Activated T-cell treated with anti-CD3 and anti-CD28 coated beads for 1 hour (primary cell): ENCODE measurements around the gene ZSCAN31.

ENCODE experiments used
- DNase-seq: peaks from one replicate; pipeline ENCODE4 v3.0.0-alpha.2; 2020; ENCODE audit warnings: low read depth

Gene ZSCAN31

DNA sequence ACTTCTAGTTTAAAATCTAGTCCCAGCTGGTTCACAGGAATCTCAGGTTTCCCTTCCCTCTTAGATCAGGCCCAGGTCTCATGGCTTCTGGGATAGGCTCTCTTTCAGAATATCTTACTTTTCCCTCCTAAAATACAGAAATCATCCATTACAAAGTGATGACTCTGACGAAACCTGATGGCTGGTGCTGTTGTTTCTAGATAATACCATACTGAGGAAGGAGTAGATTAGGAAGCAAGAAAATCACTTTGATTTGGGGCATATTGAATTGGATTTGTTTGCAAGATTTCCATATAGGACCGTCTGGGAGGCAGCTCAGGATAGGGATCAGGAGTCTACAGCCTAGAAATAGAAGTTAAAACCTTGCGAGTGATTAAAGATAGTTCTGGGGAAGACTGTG is 17.4 kb upstream of the ZSCAN31 start:
- DNase-seq = no peak

DNA sequence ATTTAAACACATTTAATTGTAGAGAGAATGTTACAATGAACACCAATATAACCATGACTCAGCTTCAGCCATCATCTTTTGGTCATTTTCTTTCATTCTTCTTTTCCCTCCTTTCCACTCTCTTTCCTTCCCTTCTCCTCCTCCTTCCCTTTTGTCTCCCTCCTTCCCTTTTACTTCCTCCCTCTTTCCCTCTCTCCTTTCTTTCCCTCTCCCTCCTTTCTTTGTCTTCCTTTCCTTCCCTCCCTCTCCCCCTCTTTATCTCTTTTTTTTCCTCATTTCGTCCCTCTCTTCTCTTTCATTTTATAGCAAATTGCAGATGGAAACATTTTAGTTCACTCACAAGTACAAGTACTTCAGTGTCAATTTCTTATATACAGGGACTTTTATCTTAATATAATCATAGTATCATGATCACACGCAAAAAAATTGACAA is 15.6 kb upstream of the ZSCAN31 start:
- DNase-seq = no peak

DNA sequence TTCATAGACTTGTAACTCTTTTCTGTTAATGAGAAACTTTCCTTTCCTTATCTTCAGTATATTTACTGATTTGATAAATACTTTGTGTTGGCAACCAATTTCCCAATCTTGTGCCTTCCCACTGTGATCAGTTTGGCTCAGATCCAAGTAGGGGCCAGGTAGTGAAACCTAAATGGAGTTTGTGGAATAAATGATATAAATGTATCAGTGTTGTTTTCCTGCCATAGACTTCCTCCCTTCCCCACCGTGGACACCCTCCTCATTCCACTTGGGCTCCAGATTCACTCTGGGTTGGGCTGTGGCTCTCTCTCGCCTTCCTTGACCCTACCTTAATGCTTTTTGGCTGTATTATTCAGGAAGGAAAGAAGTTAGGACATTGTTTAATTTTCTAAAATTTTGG is 15.1 kb upstream of the ZSCAN31 start:
- DNase-seq = no peak

DNA sequence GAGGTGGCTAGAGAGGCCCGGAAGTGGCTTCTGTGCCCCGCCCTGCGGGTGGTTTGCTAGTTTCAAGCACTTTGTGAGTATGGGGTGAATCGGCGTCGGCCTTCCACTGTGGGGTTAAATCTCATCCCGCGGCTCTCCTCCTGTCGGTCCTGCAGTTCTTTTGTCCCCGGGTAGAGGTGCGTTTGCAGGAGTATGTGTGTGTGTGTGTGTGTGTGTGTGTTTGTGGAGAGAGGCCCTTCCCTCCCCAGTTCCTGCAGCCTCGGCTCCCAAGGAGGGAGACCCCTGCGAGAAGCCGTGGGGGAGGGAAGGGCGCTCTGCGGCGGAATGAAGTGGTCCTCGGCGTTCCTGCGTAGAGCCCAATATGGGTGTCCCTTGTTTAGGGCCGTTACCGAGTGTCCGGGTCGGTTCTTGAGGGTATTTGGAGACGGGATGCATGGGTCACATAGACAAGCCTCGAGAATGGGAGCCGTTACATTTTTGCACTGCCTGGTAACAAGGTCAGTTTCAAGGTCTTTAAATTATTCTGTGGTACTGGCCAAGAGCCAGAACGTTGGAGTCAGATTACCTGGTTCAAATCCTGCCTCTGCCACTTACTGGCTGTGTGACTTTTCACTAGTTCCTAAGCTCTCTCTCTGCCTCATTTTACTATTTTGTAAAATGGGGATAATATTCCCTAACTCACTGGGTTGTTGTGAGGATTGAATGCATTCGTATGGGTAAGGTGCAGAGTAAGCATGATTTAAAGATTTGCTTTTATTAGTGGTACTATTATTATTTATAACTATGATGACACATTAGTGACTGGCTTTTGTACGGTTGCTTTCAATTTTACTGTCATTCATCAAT is 14.2 kb upstream of the ZSCAN31 start, which contains the start of gene ZKSCAN3:
Gene ZKSCAN3, plus strand, starts transcription at position 56 of the 846 bp plus-strand sequence. CDS start 9,640 bp downstream, outside the sequence.
- peak; percentile 69 for DNase-seq

DNA sequence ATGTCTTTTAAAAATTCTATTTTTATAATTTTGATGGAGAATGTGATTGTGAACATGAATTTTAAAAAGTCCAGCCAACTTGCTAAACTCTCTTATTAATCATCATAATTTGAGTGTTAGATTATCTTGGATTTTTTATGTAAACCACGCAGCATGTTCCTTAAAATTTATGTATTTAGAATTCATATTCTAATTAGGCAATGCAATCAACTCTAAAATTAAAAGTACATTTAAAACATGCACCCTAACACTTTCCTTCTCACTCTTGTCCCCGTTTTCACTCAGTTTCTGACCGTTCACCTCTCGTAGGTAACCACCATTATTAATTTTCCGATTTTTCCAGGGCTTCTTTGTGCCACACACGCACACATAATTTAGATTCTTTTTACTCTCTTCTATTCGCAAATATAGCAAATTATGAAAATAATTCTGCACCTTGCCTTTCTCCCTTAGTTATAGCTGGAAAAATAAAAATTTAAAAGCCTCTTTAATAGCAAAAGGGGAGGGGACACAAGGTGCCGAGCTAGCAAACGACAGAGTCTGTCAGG is 13.5 kb upstream of the ZSCAN31 start:
- no peak for DNase-seq

DNA sequence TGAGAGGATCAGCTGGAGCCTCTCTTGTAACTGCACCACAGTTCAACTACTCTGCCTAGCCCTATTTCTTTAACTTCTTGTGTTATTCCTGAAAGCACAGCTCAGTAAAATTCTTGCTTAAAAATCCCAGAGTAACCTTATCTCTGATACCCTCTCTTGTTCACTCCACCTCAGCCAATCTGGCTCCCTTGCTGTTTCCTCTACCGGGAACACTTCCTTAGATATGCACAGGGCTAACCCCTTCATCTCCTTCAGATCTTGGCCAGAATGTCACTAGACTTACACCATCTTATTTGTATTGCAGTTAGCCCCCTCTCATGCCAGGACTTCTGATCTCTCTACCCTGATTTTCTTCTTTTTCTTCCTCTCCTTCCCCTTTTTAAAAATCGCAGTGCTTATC is 11.2 kb upstream of the ZSCAN31 start:
- no peak for DNase-seq

DNA sequence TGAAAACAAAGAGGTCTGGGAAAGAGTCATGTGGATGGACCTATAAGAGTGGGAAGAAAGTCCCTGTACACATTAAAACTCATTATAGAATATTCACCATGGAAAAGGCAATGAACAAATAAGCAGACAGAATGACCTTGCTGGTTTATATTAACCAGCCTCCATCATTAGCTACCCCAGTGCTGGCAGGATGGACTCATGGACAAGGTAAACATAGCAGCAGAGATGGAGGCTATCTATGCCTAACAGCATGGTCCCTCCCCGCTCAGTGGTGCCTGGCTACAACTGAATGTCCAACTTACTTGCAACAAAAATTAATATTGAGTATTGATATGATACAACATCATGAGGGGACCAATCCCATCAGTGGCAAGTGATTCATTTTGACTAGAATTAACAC is 9.3 kb upstream of the ZSCAN31 start:
- no peak for DNase-seq

DNA sequence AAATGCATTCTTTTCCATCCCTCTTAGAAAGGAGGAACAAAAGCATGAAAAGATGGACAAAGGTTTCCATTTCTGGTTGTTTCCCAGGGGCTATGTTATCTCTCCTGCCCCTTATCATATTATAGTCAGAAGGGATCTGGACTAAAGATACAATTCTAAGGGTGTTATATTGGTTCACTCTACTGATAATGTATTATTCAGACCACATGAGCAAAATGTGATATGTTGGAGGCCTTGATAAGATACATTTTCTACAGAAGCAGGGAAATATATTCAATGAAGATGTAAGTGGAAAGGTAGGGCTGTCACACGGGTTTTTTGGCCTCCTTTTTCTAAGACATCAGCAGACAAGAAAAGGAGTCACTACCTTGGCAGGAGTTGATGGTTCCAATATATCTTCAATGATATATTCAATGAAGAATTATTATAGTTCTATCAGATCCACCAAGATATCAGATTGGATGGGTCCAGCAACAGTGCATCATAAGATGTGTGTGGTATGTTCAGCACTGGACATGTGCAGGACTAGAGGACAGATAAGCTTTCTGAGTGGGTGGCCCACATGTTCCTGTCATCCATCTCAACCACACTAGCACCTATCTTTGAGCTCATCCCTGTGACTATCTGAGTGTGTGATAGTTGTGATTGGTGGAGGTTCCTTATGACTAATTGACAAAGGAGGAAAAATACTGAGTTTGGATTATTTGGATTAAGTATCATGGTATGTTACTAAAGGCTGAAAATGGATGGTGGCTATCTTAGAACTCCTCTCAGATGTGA is 8.1 kb upstream of the ZSCAN31 start:
- no peak for DNase-seq

DNA sequence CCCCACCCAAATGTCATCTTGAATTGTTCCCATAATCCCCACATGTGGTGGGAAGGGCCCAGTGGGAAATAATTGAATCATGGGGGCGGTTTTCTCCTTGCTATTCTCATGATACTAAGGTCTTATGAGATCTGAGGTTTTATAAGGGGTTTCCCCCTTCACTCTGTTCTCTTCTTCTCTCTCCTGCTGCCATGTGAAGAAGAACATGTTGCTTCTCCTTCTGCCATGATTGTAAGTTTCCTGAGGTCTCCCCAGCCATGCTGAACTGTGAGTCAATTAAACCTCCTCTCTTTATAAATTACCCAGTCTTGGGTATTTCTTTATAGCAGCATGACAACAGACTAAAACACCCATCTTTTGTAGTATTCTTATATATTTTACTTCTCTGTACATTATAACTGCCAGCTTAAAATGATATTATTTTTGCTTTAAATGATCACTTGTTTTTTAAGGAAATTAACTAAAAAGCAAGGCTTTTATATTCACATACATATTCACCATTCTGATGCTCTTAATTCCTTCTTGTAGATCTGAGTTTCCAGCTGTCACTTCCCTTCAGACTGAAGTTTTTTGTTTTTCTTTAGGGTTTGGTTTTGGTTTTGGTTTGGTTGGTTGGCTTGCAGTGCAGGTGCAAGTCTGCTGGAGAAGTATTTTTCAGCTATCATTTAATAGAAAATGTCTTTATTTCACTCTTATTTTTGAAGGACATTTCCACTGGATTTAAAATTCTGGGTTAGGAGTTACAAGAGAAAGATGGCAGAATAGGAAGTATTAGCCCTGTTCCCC is 4.6 kb upstream of the ZSCAN31 start:
- DNase-seq = no peak

DNA sequence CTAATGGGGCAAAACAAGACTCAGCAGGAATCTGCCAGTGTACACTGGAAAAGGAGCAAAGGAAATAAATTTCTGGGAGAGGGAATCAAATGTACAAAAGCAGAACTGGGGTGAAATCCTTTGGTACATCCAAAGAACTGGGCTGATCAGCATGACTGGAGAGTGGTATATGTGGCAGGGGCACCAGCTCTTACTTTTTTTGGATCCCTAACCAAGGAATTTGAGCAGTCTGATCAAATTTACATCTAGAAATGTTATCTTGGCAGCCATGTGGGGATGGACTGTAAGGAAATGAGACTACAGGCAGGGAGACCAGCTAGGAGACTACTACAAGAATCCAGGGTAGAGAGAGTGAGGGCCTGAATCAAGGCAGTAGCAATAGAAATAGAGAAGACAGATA is 1.2 kb upstream of the ZSCAN31 start:
- no peak for DNase-seq

DNA sequence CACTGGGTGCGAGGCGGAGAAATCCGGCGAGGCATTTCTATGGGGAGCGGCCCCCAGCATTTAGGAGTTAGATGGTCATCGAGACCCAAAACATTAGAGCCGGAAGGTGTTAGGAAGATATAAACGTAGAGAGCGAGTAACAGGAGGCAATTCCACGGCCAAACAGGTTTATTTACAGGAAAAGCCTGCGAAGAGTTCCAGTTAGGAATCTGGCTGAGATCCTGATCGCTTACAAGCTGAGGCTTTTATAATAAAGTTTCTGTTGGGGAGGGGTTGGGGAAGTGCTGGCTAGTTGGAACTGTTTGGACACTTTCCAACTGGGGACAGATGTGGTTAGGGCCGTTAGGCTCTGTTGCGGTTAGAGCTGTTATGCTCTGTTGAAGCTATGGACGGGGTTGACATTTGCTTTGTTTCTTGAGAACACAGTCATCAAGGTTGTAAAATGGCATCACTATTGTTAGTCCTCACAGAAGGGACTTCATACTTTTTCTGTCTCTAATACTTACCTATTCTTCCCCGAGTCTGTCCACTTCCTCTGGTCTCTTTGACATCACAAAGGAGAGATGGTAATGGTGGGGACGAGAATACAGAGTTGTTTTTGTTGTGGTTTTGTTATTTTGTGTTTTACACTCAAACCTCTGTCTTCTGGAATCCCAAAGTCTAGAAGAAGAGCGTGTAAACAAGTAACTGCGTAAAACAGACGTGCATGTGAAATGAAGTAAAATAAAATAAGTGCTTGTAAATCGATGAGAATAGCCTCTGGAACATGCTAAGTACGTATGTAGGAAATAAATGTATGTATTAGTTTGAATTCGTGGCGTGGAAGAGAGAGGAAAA is 554 bp upstream of the ZSCAN31 start:
- peak; percentile 6 for DNase-seq

DNA sequence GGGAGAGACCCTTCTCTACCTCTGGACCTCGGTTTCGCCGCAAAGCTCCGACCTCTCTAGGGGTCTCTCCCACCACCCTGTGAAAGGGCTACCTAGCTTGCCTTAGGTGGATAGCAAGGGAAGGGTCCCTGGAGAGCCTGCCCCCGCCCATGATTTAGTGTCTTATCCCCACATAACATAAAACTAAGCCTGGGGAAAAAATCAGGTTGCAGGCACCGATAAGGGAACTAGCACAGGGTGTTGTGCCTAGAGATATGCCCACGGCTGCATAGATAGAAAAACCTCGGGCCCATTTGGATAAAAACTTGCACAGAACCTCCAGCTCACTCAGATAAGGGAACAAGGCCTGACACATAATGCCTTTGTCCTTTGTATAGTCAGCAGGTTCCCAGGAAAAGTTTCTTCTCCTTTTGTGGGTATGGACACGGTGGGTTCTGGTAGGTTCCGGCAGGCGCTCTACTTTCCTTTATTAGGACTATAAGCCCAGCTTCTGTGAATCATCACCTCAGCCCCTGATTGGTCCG is 846 bp downstream of the ZSCAN31 start:
- no peak for DNase-seq

DNA sequence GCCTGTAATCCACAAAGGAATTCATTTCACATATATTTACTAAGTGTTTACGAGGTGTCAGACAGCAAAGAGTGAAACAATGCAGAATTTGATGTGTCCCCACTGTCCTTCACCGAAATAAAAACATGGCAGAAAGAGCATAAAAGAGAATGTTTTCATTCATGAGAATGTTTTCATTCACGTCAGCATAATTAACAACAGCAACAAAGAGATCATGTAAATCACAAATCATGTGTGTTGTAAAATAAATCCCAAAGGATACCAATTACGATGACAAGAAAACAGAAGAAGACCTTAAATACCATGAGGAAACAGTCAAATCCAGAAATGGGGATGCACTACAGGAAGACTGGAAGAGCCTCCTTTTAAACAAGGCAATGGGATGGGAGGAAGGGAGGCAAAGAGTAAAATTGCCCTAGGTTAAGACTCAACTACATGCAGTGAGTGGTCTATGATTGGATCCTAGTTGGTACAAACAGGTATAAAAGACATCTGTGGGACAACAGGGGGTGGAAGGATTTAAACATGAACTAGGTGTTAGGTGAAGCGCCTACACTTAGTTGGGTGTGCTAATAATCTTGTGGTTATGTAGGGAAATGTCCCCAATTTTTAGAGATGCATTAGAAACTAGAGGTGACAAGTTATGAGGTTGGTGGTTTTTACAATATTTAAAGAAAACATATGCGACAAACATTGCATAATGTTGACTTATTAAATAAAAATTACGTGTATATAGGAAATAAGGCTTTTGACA is 1.5 kb downstream of the ZSCAN31 start:
- DNase-seq = no peak

DNA sequence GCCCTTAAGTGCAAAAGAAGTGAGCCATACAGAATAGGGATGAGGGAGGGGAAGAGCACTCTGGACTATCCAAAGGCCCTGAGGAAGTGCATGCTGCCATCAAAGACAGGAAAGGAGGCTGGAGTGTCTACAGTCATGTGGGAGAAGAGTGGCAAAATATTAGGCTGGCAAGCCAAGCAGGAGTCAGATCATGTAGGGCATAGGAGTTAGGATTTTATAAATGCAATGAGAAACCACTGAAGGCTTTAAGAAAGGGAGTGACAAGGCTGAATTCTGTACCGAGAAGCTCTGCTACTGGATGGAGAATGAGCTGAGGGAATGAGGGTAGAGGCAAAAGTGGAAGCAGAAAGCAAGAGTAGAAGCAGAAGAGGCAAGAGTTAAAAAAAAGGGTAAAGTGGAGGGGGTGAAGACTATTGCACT is 2.3 kb downstream of the ZSCAN31 start:
- no peak for DNase-seq

DNA sequence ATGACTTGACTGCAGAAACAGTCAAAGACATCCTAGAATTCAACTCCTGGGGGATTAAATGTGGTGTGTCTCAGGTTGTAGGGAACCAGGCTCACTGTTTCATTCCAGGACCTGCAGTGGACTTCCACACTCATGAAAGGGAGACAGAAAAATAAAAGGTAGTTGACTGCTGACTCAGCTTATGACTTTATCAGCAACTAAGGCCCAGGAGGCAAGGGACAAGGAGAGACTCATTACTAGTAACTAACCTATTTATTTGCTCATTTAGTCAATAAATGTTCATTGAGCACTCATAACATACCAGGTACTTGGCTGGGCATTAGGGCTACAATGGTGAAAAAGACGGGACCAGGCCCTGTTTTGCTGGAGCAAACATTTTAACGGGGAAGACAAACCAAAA is 2.9 kb downstream of the ZSCAN31 start:
- DNase-seq = no peak

DNA sequence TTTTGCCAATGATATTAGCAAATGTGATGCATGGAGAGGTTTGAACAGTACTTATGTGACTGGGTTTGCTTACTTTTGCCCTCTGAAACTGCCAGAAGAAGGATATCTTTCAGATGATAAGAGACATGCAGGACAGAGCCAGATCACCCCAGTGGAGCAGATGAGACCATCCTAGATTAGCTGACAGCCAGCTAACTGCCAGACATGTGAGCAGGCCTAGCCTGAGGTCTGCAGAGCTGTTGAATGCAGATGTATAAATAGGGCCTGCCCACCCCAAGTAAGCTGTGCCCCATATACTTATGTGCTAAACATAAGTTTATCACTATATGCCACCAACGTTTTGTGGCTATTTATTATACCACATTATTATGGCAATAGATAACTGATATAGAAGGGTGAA is 5.9 kb downstream of the ZSCAN31 start:
- DNase-seq = no peak

DNA sequence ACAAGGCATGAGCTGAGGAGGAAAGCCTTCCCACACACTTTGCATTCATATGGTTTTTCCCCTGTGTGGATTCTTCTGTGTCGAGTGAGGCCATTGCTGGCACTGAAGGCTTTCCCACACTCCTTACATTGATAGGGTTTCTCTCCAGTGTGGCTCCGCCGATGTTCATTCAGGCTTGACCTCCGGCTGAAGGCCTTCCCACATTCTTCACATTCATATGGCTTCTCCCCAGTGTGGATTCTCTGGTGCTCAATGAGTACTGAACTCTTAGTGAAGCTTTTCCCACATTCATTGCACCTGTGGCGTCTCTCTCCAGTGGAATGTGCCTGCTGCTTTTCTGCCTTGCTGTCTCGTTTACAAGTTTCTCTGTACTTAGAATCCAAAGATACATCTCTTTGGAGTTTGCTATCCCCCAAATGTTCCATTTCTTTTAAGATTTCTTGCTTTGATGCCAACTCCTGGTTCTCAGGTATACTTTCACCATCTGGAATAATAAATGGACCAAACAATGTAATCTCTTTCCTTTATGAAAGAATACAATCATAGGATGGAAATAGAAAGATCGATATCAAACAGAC is 9.5 kb downstream of the ZSCAN31 start:
- no peak for DNase-seq

DNA sequence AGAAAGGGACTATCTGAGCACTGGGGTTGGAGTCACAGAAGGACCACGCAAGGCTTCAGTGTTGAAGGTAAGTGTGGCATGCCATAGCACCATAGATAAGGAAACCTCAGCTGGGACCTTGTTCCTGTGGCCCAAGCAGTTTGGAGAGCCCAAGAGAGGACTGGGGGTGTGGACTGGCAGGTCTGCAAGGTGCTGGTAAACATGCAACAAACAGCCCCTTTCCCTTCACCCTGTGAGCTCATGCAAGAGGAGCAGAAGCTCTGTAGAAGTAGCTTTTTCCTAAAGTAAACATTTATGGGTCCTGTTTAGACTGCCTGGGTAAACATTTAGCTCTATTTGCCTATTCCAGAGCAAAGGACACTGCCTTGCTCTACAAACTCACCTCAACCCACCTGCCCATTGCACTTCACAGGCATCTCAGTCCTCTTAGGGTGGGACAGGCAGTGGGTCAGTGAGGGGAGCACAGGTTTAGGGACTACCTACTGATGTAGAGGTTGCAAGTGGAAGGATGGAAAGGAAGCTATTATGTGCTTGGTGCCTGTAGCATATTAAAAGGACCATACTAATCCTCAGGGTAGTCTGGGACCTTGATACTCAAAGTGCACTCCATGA is 12.0 kb downstream of the ZSCAN31 start:
- DNase-seq = no peak

DNA sequence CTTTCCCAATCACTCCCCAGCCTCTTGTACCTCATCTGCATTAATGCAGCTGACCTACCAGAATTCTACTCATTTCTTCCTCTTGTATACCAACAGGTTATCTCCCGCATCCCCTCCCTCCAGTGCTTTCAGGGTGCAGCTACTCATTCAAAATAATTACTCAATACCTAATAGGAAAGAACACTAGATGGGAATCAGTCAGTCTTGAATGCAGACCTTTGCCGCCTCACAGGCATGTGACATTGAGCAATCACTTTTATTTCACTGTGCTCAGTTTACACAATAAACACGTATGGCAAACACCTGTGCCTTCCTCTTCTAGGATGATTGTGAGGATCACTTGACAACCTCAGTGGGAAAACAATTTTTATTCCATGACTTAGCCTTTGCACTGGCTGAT is 13.3 kb downstream of the ZSCAN31 start:
- no peak for DNase-seq
